ENCODE results near the gene ITPA. TPM values are rescaled to one million over a fixed set of nuclear protein-coding genes. Genes with fewer than 3 reads are reported as not detected.

ITPA gene
- total RNA-seq, 1 donor from 2014 or later, result 58.4 TPM

- no peak for TF ChIP-seq CTCF (IDR thresholded peaks at IDR 0.05)
- DNase-seq (ENCODE audit: extremely low spot score, unreplicated experiment), result no peak
- H3K4me3 Mint-ChIP-seq (ENCODE audit: unreplicated experiment), result no peak overlapping the region
- peaks cover 9% of the 10 kb centered on the region for H3K4me1 Mint-ChIP-seq (ENCODE audit: unreplicated experiment)
- no peaks in the 10 kb centered on the region for H3K27me3 Mint-ChIP-seq (ENCODE audit: unreplicated experiment)
- H3K9me3 Mint-ChIP-seq (ENCODE audit: unreplicated experiment), result no peaks in the 10 kb centered on the region
- H3K27ac Mint-ChIP-seq (ENCODE audit: unreplicated experiment), result no peak overlapping the region
- H3K36me3 Mint-ChIP-seq (ENCODE audit: unreplicated experiment), result peaks cover 35% of the 10 kb centered on the region
Observed at GRCh38 chr20:3199206-3199605, 10.1 kb upstream of the ITPA start.

- Mint-ChIP-seq H3K9me3 (ENCODE audit: unreplicated experiment) (no peaks in the 10 kb centered on the region), H3K4me1 (ENCODE audit: unreplicated experiment) (peaks cover 10% of the 10 kb centered on the region), H3K36me3 (ENCODE audit: unreplicated experiment) (peaks cover 34% of the 10 kb centered on the region), H3K27ac (ENCODE audit: unreplicated experiment) (no peak overlapping the region), H3K27me3 (ENCODE audit: unreplicated experiment) (no peaks in the 10 kb centered on the region), H3K4me3 (ENCODE audit: unreplicated experiment) (no peak overlapping the region)
- TF ChIP-seq CTCF (IDR thresholded peaks at IDR 0.05), result no peak
- DNase-seq (ENCODE audit: extremely low spot score, unreplicated experiment), result no peak
Observed at GRCh38 chr20:3199976-3200755, 9.1 kb upstream of the ITPA start.

GRCh38 chr20:3202965-3203314 is 6.4 kb upstream of the ITPA start:
- H3K27ac Mint-ChIP-seq (ENCODE audit: unreplicated experiment), result peak overlapping the region; percentile 91
- peak overlapping the region; percentile 93 for H3K4me3 Mint-ChIP-seq (ENCODE audit: unreplicated experiment)
- TF ChIP-seq CTCF (IDR thresholded peaks at IDR 0.05), result no peak
- no peaks in the 10 kb centered on the region for H3K9me3 Mint-ChIP-seq (ENCODE audit: unreplicated experiment)
- no peaks in the 10 kb centered on the region for H3K27me3 Mint-ChIP-seq (ENCODE audit: unreplicated experiment)
- DNase-seq (ENCODE audit: extremely low spot score, unreplicated experiment), result no peak
- H3K4me1 Mint-ChIP-seq (ENCODE audit: unreplicated experiment), result peaks cover 10% of the 10 kb centered on the region
- H3K36me3 Mint-ChIP-seq (ENCODE audit: unreplicated experiment), result peaks cover 20% of the 10 kb centered on the region

GRCh38 chr20:3203315-3204123 is 5.8 kb upstream of the ITPA start:
- Mint-ChIP-seq H3K4me1 (ENCODE audit: unreplicated experiment) (peaks cover 13% of the 10 kb centered on the region), H3K27me3 (ENCODE audit: unreplicated experiment) (no peaks in the 10 kb centered on the region), H3K4me3 (ENCODE audit: unreplicated experiment) (peak overlapping the region; percentile 93), H3K9me3 (ENCODE audit: unreplicated experiment) (no peaks in the 10 kb centered on the region), H3K27ac (ENCODE audit: unreplicated experiment) (peak overlapping the region; percentile 91), H3K36me3 (ENCODE audit: unreplicated experiment) (peaks cover 19% of the 10 kb centered on the region)
- DNase-seq (ENCODE audit: extremely low spot score, unreplicated experiment), result no peak
- no peak for TF ChIP-seq CTCF (IDR thresholded peaks at IDR 0.05)
